IMR-90 (cell line): ENCODE results near the gene DDX10.

Source experiments
- BHLHE40 ChIP-seq: fragments of 150-350 bp; IDR thresholded peaks from 2 replicates; pipeline ENCODE4 v1.6.1; 2016; ENCODE audit warnings: mild to moderate bottlenecking, low read depth, low read length
- CEBPB ChIP-seq: IDR thresholded peaks from 2 replicates; pipeline ENCODE4 v1.6.1; 2012; ENCODE audit warnings: low read depth, low read length, improper control_type of control experiment
- POLR2A ChIP-seq: IDR thresholded peaks from 2 replicates; pipeline ENCODE4 v1.6.1; 2012; ENCODE audit warnings: mild to moderate bottlenecking, low read depth, low read length
- RFX5 ChIP-seq: IDR thresholded peaks from 2 replicates; pipeline ENCODE4 v1.8.0; 2012; ENCODE audit warnings: low read depth, mild to moderate bottlenecking, low read length, moderate library complexity
- SMC3 ChIP-seq: fragments of 150-350 bp; IDR thresholded peaks from 2 replicates; pipeline ENCODE4 v1.6.1; 2016; ENCODE audit warnings: low read depth, mild to moderate bottlenecking, antibody characterized with exemption, low read length, moderate library complexity
- TF ChIP-seq, protein P1 (sequence below): conservative IDR thresholded peaks from 2 replicates; pipeline ENCODE4 v1.5.1; 2012; ENCODE audit warnings: mild to moderate bottlenecking, low read depth, low read length, improper control_type of control experiment

DNA sequence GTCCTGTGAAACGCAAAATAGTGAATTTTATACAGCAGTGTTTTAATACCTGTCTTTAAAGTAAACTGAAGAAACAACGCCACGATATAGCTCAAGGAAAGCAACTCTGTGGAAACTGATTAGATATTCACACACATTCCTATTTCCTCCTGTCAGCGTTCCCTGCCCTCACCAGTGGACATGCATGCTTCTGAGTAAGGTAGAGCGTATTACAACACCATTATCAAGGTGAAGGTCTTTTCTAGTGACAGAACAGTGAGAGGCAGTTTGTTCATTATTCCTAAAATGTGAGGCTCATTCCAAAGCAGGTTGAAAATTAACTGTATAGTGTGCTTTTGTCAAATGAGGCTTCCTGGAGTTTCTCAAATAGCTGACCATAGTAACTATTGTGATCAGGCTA is 153.1 kb downstream of the DDX10 start:
- TF ChIP-seq POLR2A (no peak), SMC3 (no peak), RFX5 (no peak), BHLHE40 (no peak), CEBPB (no peak)
- TF ChIP-seq, protein P1, sequence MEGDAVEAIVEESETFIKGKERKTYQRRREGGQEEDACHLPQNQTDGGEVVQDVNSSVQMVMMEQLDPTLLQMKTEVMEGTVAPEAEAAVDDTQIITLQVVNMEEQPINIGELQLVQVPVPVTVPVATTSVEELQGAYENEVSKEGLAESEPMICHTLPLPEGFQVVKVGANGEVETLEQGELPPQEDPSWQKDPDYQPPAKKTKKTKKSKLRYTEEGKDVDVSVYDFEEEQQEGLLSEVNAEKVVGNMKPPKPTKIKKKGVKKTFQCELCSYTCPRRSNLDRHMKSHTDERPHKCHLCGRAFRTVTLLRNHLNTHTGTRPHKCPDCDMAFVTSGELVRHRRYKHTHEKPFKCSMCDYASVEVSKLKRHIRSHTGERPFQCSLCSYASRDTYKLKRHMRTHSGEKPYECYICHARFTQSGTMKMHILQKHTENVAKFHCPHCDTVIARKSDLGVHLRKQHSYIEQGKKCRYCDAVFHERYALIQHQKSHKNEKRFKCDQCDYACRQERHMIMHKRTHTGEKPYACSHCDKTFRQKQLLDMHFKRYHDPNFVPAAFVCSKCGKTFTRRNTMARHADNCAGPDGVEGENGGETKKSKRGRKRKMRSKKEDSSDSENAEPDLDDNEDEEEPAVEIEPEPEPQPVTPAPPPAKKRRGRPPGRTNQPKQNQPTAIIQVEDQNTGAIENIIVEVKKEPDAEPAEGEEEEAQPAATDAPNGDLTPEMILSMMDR: no peak
